Umbilical cord (tissue), 2 donors: Measurements from ENCODE around the gene UBE2D1. TPM values are rescaled to one million over a fixed set of nuclear protein-coding genes. Genes with fewer than 3 reads are reported as not detected.
A peak's percentile ranks its signal among the peaks of the same experiment; 100 is the strongest.

Experiments
- DNase-seq: peaks from one replicate; pipeline ENCODE4 v3.0.0-alpha.2; 2015; ENCODE audit warnings: low spot score
- total RNA-seq: library from RNA; depleted of rRNA; stranded (reverse); fragments of >200 nt; gene quantifications from one replicate; pipeline ENCODE4 v1.2.3, GENCODE V29; 2014; ENCODE audit warnings: low replicate concordance; ENCODE audit not compliant: insufficient read depth

The UBE2D1 gene
- total RNA-seq: 18.5 TPM

DNA sequence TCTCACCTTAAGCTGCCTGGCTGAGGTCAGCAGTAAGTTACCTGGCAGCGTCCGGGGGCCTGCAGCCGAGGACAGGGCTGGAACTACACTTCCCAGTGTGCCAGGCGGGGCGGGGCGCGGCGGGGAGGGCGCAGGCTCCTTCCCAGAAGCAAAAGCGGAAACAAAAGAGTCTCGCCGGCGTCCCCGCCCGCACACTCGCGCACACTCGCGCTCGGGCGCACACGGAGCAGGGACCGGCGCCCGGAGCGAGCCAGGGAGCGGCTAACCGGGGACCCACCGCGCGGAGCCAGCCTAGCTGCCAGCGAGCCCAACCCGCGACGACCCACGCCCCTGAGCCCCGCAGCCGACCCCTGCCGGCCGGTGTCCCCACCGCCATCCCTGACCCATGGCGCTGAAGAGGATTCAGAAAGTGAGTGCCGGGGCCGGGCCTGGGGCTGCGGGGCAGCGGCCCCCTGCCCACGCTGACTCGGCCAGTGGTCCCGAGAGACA, at the start of gene UBE2D1:
Gene UBE2D1, plus strand, starts transcription at position 190 of the 489 bp plus-strand sequence. Its CDS starts 196 bp downstream, at position 386.
- peak; percentile 81 for DNase-seq

DNA sequence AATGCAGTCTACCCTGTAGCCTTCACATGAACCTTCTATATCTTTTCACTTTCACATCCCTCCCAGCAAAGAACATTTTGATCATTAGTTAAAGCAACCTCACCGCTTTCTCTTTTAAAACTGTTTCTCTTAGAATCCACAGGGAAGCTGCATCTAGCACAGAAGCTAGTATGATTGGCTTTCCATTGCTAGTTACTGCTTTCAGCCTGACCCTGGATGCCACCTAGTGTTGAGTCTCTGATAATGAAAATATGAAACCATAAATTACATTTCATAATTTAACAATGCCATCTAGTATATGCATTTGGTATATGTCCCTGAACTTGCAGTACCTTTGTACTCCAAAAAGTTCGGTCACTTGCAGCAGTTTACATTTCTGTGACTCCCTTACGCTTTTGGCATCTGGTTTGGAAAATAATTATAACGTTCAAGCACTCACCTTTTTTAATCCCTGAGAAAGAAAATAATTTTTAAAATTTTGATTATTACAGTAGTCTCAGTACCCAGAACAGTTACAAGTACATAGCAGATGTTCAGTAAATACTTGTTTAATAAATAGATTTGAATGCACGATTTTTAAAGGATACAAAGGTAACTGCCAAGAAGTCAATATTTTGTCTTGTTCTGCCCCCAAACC, 43.1 kb upstream of the UBE2D1 start:
- peak; percentile 50 for DNase-seq

DNA sequence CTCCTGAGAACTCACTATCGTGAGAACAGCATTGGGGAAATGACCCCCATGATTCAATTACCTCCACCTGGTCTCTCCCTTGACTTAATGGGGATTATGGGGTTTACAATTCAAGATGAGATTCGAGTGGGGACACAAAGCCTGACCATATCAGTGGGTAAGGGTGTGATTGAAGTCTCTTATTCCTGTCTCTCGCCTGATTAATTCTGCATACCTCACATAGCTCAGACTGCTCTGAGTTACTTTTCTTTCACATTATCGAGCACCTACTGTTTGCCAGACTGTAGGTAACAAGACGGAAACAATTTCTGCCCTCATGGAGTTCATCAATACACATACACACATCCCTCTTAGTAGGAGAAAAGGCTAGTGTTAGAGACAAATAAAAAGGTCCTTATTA, 40.8 kb upstream of the UBE2D1 start:
- no peak for DNase-seq

DNA sequence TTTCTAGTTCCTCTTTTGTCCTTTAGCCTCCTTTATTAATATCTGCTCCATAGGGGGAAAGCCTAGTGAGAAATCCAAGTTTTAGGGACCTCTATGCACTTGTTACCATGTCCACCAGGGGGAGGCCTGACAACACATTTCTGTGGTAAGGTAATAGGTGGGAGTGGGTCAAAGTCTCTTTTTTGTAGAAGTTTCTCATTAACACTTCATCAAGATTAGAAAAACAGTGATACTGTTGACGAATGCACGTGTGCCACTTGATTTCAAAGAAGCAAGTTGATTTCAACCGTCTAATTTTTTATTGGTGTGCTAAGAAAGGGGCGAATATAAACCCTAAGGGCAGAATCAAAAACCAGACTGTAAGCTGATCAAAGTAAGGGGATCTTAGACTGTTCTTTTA, 35.2 kb upstream of the UBE2D1 start:
- peak; percentile 65 for DNase-seq

DNA sequence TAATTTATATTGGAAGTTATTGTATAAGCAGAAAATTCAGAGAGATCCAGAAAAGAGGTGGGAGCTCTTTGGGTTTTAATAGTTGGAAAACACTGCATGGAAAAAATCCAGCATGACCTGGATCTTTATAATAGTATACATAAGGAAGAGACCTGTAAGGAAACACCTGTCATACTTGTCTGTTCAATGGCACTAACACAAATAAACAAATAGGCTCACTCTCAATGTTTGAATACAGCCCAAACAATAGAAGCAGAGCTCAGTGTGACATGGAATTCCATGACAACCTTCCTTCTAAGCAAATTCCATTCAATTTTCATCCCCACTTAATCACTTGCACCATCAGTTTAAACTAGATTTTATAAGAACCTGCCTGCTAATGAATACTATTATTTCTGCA, 34.1 kb upstream of the UBE2D1 start:
- no peak for DNase-seq

DNA sequence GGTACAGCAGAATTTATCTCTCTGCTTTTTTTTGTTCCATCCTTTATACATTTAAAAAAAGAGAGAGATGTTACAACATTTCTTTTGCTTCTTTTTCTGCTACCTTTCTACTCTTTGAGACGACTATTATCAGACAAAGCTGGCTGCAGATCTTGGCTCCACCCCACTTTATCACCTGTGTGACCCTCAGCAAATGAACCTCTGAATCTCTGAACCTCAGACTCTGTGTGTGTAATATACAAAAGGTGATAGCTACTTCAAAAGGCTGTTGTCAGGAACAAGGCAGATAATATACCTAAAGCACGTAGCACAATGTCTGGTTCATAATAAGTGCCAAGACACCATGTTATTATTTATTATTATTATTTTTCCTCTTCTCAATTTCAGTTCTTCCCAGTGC, 32.6 kb upstream of the UBE2D1 start:
- no peak for DNase-seq

DNA sequence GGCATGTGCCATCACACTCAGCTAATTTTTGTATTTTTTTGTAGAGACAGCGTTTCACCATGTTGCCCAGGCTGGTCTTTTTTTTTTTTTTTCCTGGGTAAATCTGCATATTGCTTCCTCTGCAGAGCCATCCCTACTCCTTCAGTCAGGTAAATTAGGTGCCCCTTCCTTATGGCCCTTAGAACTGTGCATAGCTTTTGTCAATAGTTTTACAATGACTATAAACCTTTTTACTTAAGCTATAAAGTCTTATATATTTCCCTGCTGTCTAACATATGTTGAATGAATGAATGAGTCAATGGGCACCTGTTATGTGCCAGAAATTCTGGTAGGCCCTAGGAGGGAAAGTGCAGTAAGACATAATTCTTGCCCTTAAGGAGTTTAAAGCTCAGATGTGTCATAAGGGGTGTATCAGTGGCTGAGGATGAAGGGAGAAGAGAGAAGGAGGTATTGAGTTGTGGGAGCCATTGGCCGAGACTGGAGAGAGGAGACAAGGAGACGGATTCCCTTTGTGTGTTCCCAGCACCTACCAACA, 30.6 kb upstream of the UBE2D1 start:
- DNase-seq: no peak

DNA sequence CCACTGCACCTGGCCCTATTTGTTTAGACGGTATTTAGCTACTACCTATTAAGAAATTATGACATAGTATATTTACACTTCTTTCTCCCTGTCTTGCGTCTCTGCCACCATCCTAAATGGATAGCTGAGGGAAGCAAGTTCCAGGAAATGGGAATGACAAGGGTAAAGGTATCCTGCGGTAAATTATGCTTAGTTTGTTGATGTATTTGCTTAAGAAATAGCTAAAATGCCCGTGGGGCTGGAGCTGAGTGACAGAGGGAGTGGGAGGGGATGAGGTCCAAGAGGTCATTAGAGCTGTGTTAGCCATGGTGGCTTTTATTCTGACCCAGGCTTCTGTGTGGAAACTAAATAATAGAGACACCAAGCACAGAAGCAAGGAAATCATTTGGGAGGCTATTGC, 29.0 kb upstream of the UBE2D1 start:
- no peak for DNase-seq

DNA sequence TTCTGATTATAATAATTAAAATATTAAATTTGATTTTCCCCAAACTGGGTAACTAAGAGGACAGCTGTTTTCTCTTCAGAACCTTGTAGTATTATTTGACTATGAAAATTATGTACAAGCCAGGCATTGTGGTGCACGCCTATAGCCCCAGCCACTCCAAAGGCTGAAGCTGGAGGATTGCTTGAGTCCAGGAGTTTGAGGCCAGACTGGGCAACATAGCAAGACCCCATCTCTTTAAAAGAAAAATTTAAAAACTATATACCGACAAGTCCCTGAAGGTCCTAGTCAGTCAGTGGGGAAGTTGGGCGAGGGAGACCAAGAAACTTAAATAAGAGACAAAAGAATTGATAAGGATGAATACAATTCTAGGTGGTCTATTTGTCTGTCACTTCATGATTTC, 27.1 kb upstream of the UBE2D1 start:
- DNase-seq: no peak

DNA sequence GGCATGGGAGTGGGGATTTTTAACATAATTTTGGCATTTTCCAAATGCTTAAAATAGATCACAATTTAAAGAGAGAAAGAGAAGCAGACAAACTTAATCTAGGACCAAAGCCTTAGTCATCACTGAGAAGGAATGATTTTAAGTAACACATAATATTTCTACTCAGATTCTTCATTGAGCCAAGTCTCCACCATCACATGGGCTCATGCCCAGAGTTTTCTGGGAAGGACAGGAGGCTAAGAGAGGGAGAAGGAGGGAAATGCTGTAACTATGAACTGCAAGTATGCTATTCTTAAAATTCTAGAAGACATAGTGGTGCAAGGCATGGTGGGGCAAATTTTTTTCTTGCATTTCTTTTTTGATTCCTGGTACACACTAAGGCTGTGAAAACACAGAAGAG, 23.8 kb upstream of the UBE2D1 start:
- peak; percentile 78 for DNase-seq

DNA sequence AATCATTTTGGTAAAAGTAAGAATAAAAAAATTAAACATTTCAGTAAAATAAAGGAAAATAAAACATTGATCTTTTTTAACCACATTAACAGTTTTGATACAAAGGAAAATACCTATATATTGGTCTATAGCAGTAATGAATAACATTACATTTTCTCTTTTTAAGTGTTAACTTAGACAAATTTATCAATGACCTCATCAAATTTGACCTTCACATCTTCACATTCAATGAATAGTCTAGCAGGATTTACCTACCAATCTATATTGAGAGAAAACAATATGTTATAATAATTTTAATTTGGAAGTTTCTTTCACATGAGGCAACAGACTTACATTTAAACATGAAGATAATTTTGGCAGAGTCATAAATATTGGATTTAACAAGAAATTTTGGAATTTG, 17.9 kb upstream of the UBE2D1 start:
- DNase-seq: no peak

DNA sequence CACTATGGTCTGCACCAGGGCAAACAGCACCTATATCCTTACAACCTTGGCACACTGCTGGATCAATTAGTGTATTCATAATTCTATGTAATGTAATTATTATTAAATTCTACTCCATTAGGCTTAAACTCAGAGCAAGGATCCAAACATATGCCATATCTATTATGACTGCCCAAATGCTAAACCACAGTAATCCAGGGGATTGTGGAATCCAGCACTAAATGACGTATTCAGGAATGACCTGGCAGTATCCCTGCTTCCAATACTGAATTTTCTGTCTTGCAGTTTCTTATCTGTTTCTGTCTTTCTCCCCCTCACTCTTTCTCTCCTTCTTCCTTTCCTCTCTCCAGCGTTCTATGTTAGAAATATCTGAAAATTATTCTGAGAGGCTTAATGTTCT, 16.5 kb upstream of the UBE2D1 start:
- DNase-seq: peak; percentile 78

DNA sequence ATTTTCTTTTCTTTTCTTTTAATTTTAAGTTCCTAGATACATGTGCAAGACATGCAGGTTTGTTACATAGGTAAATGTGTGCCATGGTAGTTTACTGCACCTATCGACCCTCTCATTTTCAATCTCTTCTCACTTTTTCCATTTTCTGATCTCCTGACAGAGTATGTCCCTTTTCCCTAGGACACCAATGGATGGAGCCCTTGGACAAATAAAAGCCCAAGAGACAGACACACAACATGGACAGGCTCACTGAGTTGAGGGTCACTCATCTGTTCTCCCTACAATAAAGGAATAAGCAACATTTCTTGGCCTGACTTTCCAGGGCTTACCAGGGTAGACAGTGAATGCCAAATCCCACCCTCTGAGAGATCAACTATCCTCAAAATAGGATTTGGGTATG, 15.2 kb upstream of the UBE2D1 start:
- DNase-seq: peak; percentile 83

DNA sequence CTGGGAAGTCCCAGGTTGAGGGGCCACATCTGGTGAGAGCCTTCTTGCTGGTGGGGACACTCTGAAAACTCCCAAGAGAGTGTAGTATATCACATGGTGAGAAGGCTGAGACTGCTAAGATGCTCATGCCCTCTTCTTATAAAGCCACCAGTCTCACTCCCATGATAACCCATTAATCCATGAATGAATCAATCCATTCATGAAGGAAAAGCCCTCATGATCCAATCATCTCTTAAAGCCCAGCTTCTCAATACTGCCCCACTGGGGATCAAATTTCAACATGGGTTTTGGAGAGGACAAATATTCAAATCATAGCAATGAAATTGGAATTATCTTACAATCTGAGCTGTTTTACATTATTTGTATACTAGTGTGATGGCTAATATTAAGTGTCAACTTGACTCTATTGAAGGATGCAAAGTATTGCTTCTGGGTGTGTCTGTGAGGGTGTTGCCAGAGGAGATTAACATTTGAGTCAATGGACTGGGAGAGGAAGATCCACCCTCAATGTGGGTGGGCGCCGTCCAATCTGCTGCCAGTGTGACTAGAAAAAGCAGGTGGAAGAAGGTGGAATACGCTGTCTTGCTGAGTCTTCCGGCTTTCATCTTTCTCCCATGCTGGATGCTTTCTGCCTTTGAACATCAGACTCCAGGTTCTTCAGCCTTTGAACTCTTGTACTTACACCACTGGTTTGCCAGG, 14.3 kb upstream of the UBE2D1 start:
- DNase-seq: no peak

DNA sequence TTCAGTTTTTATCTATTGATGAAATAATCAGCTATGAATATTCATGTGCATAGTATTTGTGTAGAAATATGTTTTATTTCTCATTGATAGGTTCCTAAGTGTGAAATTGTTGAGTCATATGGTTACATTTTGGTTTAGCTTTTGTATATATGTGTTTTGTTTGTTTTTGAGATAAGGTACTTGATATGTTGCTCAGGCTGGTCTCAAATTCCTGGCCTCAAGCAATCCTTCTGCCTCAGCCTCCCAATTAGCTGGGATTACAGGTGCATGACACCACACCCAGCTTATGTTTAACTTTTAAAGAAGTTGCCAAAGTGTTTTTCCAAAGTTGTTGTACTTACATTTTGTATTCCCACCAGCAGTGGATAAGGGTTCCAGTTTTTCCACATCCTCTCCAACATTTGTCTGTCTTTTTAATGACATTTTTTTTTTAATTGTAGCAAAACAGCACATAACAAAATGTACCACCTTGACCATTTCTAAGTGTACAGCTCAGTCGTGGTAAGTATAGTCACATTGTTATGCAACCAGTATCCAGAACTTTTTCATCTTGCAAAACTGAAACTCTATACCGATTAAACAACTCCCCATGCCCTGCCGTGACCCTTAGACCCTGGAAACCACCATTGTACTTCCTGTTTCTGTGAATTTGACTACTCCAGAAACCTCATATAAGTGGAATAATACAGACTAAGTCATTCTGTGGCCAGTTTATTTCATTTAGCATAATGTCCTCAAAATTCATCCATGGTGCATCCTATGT, 12.6 kb upstream of the UBE2D1 start:
- no peak for DNase-seq

DNA sequence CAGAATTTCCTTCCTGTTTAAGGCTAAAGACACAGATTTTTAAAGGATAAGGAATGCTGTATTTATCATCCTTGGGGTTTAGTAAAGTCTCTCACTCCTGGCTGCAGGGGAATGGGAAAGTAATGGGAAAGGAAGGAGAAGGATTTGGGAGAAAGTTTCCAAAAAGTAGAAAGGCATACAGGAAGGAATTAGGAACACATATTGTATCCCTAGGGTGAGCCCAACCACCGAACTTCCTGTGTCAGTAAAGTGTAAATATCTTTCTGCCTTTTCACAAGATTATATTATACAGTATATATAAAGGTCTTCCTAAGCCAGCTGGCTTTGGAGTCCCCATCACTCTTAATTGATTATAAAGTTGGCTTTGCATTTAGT, 12.0 kb upstream of the UBE2D1 start:
- no peak for DNase-seq

DNA sequence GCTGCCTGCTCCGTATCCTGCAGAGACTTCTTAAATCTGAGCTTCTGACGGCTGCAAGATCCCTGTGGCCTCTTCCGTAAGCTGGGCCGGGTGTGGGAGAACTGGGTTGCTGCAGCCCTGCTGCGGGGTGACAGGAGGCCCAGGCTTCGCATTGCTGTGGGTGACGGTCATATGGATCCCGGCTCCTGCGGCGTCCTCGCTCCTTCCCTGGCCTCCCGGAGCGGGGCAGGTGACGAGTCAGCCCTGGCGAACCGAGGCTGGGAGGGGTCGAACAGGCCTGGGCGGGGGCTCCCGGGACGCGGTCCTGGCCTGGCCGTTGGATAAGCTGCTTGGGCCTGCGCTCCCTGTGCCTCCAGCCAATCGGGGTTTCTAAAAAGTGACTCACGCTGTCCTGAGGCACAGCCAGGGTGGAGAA, 7.8 kb upstream of the UBE2D1 start:
- peak; percentile 89 for DNase-seq

DNA sequence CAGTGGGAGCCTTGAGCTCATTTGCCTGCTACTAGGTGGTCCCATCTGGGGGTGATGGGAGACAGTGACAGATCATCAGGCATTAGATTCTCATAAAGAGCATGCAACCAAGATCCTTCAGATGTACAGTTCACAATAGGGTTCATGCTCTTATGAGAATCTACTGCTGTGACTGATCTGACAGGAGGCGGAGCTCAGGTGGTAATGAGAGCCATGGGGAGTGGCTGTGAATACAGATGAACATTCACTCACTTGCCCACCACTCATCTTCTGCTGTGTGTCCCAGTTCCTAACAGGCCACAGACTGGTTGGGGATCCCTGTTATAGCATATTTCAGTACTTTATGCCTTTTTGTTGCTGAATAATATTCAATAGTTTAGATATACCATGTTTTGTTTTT, 6.6 kb upstream of the UBE2D1 start:
- no peak for DNase-seq

DNA sequence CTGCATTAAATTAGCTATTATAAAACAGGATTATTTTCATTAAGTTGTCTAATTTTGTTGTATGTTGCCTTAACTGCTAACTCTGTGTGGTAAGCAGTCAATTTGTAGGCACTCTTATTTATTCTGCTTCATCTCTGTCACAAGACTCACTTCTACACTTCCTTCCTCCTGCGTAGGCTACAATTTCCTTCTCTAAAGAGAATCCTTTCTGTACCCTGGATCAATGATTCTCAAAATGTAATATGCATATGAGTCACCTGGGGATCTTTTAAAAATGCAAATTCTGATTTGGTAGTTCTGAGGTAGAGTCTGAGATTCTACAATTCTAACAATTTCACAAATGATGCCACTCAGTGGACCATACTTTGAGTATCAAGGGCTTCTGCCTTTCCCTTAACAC, 4.4 kb upstream of the UBE2D1 start:
- no peak for DNase-seq

DNA sequence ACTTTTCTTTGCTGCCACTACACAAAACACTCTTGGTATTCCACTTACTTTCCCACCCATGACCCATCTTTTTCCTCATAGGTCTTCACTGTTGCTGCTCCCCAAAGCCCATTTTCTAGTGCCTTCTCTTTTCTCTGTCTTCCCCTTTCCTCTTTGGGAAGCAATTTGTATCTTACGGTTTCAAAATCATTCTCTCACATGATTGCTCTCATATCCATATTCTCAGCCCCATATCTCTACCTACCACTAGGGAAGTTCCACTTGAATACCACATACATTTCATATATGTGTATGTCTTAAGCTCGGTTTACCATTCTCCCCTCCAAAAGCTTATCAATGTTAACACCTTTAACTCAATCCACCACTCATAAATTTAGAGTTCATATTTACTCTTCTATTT, 3.2 kb upstream of the UBE2D1 start:
- no peak for DNase-seq

DNA sequence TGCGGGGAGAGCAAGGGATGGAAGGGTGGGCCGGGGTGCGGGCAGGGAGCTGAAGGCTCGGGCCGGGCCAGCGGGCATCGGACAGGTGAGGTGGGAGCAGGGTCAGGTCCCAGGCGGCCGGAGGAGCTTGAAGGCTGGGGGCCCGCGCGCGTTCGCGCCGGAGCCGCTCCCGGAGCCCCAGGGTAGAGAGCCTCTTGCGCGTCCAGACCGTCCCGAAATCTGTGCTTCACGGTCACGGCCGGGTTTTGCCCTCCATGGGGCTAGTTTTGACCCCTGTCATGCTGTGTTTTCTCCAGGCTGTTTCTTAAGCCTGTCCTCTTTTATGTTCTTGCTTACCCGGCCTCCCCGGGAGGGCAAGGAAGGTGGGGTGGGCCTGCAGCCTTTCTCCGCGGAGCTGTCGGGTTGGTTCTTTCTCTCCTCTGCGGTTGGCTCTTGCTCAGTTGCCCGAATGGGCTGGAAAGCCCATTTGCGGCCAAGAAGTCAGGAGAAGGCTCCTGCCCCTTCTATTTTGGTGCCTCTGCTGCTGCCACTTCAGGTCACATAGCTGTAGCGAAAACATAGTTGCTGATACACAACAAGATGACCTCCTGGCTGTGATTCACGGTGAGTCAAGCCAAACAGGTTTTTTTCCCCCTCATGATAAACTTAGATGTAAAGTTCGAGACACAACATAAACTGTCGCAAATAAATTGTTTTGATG, 650 bp downstream of the UBE2D1 start:
- peak; percentile 12 for DNase-seq

DNA sequence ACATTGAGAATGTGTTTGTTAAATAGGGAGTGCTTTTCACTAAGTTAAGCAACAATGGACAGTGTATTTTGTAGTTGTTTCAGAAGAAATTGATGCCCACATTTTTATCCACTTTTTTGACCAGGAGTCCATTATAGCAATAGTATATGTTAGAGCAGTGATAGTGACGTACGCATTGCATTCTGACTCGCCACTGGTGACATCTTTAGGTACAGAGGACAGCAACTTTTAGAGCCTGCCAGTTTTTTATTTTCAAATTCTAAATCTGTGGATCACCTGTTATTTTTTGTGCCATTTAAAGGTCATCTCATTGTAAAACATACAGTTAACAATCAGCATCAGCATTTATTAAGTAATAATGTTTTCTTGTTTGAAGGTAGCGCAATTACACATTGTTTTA, 1.4 kb downstream of the UBE2D1 start:
- no peak for DNase-seq
